Forelimb muscle (tissue), 1 donor: ENCODE measurements around the gene CDKN2A. TPM values are rescaled to one million over a fixed set of nuclear protein-coding genes. Genes with fewer than 3 reads are reported as not detected.

Experiments
- DNase-seq: peaks from one replicate; pipeline ENCODE4 v3.0.0-alpha.2; 2013; ENCODE audit warnings: low read depth
- polyA plus RNA-seq: library from polyadenylated mRNA; unstranded; fragments of 120-200 nt; gene quantifications from one replicate; pipeline ENCODE4 v1.2.1, GENCODE V29; 2013; ENCODE audit not compliant: insufficient read length

The CDKN2A gene
- polyA plus RNA-seq, 1 donor = 0.30 TPM

- DNase-seq = no peak
Observed at GRCh38 chr9:22005702-22006606, 11.8 kb upstream of the CDKN2A start.

GRCh38 chr9:22005021-22005701, 11.0 kb upstream of the CDKN2A start:
- DNase-seq = no peak

DNA sequence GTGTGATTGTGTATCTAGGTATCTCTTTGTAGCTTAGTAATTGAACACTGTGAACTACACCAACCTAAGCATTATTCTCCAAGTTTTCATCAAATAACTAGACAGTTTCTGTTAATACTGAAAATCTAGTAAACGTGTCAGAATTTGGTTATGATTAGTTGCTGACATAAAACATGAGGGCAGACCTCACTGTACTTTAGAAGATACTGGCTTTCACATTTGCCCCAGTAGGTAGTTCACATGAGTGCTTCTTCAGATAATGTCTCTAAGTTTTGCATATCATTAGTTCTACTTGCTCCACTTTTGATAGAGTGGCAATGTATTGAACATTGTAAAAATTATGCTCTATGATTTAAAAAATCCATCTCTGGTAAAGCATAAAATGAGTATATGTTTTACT, 7.8 kb upstream of the CDKN2A start:
- DNase-seq = no peak

DNA sequence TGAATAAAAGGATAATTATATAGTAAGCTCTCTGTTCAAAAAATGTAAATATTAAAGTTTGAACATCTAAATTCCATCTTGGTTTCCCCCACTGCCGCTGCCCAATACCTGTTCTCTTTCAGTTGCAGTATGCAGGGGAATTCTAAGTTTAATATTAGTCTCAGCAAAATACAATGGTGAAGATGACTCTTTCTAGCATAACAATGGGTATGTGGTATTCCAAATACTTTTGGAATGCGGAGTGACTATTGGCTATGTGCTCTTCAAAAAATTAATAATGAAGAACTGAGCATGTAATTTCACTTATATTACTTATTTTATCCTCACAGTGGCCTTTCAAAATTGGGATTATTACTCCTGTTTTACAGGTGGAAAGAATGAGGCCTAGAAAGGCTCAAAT, 3.8 kb upstream of the CDKN2A start:
- no peak for DNase-seq

- no peak for DNase-seq
Observed at GRCh38 chr9:21997480-21997879, 3.3 kb upstream of the CDKN2A start.

- DNase-seq = no peak
Observed at GRCh38 chr9:21996858-21997257, 2.7 kb upstream of the CDKN2A start.

DNA sequence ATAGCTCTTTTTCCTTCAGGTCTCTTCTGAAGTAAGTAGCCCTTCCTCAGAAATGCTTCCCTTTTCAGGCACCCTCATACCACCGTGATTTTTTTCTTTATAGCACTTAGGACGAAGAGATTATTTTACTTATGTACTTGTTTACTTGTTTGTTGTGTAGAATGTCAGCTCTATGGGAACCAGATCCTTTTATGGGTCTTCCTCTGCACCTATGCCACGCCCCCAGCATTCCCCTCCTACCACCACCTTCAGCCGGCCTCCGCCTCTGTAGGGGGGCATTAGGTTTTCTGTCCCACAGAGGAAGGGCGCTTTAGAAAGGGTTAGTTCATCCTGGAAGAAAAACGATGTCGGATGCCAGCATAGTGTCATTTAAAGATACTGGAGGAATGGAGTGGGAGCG, 2.2 kb upstream of the CDKN2A start:
- no peak for DNase-seq

DNA sequence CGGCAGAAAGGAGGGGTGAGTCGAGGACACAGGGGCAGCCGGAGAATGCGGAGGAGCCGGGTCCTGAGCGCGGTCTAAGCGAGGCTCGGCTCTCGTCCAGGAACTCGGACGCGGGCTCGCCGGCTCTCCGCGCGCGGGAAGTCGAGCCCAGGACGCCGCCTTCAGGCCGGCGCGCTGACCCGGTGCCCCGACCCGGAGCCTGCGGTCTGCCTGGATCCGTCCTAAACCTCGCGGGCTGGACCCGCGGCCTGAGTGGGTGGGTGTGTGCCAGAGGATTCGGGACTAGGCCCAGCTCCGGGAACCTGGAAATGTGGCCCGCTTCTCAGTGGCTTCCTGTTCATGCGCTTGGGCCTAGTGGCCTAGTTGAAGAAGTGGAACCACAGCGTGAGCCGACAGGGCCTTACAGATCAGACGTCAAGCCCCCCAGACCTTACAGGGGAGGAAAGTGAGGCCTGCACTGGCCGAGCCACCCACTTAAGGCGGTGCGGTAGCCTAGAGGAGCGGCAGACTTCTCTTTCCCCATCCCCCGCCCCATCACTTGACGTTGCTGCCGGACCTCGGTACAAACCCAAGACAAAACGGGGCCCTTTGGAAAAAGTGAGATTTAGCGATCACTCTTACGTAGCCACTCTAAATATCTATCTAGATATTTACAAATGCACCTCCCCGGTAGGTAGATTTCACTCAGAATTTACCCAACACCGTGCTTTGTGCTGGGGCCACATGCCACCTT, 1.6 kb upstream of the CDKN2A start:
- no peak for DNase-seq

DNA sequence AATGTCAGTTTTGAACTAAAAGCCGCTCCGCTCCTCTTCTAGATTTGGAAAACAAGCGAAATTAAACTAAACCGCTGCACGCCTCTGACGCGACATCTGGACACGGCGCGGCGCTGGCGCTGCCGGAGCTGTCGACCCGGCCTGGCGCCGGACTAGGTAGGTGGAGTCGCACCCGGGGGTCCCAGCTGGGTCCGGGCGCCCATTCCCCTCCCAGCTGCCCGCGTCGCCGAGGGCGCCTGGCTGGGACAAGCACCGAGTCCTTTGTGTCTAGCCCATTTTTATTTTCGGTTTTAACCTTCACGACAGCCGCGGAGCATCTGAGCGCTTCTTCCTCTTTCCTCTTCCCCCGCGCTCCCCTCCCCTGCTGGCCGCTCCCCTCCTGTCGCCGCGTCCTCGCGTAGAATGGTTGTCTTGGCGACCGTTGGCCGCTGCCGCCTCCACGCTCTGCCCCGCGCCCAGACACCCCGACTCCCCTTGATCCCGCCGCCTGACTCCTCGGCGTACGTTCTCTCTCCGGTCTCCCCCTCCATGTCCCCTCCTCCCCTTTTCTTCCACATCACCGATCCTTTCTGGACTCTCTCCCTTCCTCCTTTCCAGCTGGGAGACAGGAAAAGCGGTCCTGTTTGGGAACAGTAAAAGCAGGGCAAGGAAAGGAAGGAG, 944 bp upstream of the CDKN2A start:
- no peak for DNase-seq

- DNase-seq = no peak
Observed at GRCh38 chr9:21994556-21995005, 389 bp upstream of the CDKN2A start, which contains the start of gene CDKN2B-AS1. TSS of gene CDKN2B-AS1 (plus strand) at chr9:21994791.

GRCh38 chr9:21993007-21993406, 1.2 kb downstream of the CDKN2A start:
- DNase-seq = no peak

DNA sequence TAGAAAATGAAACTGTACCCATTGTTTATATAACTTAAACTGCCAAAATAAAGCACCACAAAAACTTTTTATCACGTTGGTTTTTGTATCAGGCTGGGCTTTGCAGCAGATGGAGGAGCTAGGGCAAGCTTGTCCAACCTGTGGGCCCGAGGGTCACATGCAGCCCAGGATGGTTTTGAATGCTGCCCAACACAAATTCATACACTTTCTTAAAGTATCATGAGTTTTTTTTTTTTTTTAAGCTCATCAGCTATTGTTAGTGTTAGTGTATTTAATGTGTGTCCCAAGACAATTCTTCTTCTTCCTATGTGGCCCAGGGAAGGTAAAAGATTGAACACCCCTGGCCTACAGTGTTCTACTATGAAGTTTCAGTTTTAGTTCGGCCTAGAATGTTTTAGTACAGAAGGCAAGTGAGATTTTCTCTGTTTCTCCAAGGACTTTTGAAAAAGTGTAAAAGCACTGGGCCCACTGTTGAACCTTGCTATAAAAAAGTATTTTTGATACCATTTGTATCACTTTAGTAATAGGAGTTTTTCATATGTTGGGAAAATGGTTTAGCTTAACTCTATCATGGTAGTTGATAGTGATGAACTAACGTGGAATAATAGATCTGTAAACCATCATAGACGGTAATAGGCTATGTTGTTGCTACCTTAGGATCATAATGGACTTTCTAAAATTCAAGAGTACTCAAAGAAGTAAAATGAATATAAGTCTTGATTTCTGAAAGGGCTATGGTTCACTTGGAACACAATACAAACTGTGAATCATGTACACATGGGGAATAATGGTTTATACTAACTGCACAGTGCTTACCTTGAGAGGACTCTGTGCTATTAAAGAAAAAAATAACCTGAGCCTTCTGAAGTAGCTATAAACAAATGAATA, 2.9 kb downstream of the CDKN2A start:
- no peak for DNase-seq

DNA sequence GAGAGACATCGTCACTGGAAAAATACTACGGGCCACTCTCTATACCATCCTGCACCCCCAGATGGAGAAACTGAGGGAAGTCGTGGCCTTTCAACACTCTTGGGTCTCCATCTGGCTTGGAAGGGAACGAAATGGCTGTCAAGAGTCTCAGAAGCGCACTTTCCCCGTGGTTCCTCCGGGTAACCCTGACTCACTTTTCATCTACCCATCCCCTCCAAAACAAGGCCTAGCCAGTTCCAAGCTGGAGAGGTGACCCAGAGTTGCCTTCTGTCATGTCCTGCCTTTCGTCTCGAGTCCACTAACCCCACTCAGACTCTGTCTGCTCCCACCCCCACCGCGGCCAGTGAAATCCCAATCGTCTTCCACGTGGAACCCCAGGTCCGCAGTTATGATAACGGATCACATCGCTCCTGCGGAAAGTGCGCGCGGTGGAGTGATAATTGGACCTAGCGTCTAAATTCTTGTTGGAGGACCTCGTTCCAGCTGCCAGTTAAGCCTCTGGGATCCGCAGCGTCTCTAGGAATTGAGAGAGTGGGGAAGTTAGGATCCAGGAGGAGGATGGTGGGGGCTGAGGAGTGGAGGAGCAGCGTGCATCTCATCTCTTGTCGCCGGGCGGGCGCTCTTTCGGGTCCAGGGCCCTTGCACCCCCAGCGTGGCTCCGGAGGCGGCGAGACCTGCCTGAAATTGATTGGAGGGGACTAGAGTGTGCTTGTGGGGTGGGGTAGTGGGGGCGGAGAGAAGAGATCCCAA, 4.6 kb downstream of the CDKN2A start:
- DNase-seq = no peak

GRCh38 chr9:21988056-21988990, 5.9 kb downstream of the CDKN2A start:
- no peak for DNase-seq

- no peak for DNase-seq
Observed at GRCh38 chr9:21985964-21986667, 8.1 kb downstream of the CDKN2A start.

DNA sequence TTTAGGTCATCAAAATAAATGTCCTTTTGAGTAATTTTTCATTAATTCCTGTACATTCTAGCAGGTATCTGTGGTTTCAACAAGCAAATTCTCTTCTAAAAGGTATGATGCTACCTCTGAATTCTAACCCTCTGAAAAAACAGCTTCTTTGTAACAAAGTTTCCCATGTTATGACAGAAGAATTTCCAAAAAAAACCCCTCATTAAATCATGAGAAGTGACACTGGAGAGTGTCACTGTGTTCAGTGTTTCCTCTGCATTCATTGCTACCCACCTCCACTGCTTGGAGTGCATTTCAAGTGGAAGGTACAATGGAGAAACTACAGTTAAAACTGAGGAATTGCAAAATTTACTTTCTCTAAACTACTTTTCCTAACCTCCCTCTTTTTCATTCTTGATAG, 10.1 kb downstream of the CDKN2A start:
- no peak for DNase-seq

GRCh38 chr9:21983561-21983935, 10.6 kb downstream of the CDKN2A start:
- DNase-seq = no peak

- no peak for DNase-seq
Observed at GRCh38 chr9:21982861-21983560, 11.2 kb downstream of the CDKN2A start.
